Measurements from ENCODE around the gene SPINDOC.
"Not testable (repeated sequence)": the region's sequence is repeated elsewhere in the genome, so short reads cannot be mapped to it uniquely, and the experiment has no call there.

The SPINDOC gene

DNA sequence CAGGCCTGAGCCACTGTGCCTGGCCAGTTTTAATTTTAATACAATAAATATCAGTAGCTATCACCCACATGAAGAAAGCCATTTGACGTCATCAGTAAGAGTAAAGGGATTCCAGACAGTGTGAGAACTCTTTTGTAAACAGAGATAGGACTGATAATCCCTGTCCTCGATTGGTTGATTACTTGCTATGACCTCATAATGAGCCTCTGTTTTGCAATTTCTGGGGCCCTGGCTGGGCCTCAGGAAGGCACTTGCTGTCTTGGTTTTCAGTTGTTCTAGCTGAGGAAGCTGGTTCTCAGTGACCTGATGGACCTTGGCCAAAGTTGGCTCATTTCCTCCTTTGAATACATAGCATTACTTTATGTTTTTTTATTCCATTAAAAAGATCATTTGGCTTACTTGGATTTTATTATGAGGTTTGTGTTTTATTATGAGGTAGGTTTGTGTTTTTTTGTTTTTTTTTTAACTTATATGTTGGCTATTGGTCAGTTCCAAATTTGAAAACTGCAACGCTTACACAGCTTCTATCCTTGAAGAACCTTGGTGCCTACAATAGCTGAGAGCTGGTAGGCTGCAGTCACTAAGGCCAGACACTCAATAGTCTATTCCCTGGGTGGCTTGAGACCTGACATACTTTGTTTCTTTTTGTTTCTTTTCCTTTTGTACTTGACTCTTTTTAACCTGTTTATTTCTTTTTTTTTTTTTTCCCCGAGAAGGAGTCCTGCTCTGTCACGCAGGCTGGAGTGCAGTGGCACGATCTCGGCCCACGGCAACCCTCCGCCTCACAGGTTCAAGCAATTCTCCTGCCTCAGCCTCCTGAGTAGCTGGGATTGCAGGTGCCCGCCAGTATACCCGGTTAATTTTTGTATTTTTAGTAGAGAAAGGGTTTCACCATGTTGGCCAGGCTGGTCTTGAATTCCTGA lies 45.6 kb downstream of the SPINDOC start:
- no peak for DNase-seq (ENCODE audit: low spot score)

DNA sequence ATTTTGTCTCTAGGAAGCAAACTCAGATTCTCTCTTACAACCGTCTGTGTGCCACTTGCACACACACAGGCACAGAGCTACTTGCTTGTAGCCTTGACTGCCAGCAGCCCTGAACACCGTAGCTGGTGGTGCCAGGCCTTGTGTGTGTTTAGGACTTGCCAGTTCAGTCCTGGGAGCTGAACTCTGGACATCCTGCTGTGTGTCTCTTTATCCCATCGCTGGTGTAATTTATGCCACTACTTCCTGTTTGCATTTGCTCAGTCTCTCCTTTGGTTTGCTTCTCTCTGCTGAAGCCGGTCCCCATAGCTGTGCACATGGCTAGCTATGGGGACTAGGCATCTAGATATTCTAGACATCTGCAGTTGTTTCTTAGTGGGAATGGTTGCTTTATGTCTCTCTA lies 49.7 kb downstream of the SPINDOC start:
- no peak for DNase-seq (ENCODE audit: low spot score)

DNA sequence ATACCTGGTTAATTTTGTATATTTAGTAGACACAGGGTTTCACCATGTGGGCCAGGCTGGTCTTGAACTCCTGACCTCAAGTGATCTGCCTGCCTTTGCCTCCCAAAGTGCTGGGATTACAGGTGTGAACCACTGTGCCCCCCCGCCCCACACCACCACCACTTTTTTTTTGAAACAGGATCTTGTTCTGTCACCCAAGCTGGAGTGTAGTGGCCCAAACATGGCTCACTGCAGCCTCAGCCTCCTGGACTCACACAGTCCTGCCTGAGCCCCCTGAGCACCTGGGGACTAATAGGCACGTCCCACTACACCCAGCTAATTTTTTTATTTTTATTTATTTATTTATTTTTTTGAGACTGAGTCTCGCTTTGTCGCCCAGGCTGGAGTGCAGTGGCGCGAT lies 50.4 kb downstream of the SPINDOC start:
- not testable (repeated sequence) for DNase-seq (ENCODE audit: low spot score)

DNA sequence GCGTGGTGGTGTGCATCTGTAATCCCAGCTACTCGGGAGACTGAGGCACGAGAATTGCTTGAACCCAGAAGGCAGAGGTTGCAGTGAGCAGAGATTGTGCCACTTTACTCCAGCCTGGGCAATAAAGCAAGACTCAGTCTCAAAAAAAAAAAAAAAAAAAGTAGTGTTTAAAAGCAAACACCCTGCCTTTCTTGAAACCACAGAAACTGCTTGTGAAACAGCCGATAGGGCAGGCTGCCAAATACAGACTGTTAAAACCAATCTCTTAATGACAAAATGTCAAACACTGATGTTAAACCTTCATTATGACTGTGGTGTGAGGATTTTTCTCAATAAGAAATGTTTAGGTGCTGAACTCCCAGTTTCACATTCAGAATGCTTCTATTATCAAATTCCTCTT lies 53.0 kb downstream of the SPINDOC start:
- DNase-seq (ENCODE audit: low spot score) = no peak

DNA sequence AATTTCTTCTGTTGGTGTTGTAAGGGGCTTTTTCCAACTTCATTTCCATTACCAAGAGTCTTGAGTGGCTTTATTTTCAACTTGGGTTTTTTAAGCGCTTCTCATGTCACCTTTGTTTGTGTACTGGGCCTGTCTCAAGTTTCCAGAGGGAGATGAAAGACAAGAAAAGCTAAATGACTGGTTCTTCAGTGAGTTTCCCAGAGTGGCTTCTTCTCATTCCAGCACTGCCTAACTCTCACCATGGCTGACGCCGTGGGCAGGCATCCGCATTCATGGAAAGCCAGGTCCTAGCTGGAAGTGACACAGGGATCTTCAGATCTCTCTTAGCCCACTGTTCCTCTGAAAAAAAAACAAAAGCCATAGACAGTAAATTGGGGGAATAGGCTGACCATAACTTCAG lies 54.3 kb downstream of the SPINDOC start:
- no peak for DNase-seq (ENCODE audit: low spot score)

DNA sequence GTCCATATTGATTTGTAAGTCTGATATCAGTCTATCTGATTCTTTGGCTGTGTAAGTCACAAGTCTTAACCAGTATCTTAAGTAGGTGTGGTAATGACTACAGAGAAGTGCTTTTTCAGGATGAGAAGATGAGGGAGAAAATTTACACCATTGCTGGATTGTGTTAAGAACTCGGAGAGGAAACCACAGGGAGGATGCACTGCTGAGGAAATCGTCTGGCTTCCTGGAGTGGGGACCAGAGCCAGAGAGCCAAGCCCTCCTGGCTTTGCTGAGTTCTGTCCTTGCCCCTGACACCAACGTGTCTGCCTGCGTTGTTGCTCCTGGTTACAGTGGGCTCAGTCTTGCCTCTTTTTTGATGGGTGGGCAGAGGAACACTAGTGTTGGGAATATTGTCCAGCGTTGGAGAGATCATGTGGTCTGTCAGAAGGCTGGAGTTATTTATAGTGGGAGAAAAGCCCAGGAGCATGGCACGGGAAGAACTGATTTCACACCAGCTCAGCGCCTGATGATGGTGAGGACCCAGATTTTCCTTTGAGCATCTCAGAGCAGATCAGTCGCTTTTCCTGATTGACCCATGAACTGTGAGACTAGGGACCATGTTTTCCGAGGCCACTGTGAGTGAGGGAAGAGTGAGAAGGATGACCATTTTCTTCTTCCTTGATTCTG lies 55.3 kb downstream of the SPINDOC start:
- DNase-seq (ENCODE audit: low spot score) = no peak

DNA sequence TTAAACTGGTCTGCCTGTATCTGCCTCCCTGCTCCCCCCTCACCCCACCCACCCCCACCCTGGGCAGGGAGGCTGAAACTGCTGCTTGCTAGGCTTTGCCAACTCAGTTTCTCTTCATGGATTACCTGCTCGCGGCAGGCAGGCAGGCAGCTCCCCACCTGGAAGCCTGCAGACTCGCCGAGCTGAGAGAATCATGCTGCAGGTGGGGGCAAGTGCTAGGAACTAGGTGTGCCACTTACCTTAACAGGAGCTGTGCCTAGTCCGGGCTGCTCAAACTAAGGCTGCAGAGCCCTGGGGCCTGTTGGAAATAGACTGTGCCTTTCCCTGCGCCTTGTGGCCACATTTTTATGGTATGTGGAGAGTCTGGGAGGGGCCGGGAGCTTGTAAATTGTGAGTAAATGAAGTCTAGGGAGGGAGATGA lies 55.9 kb downstream of the SPINDOC start:
- no peak for DNase-seq (ENCODE audit: low spot score)

DNA sequence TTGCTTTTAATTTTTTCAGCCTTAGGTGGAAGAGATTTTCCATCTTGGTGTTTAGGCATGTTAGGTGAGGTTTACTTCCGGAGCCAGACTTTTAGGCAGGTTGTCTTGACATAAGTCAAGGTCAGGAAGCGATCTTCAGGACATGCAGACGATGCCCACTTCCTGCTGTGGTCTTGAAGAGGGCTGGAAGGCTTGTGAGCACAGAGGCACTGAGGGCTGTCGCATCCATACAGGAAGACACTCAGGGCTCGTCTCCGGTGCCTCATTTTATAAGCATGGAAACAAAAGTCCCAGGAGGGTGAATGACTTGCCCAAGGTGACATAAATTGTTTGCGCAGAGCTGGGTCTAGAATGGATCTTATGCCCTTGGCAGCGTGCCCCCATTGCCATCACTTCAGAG lies 56.4 kb downstream of the SPINDOC start:
- no peak for DNase-seq (ENCODE audit: low spot score)

DNA sequence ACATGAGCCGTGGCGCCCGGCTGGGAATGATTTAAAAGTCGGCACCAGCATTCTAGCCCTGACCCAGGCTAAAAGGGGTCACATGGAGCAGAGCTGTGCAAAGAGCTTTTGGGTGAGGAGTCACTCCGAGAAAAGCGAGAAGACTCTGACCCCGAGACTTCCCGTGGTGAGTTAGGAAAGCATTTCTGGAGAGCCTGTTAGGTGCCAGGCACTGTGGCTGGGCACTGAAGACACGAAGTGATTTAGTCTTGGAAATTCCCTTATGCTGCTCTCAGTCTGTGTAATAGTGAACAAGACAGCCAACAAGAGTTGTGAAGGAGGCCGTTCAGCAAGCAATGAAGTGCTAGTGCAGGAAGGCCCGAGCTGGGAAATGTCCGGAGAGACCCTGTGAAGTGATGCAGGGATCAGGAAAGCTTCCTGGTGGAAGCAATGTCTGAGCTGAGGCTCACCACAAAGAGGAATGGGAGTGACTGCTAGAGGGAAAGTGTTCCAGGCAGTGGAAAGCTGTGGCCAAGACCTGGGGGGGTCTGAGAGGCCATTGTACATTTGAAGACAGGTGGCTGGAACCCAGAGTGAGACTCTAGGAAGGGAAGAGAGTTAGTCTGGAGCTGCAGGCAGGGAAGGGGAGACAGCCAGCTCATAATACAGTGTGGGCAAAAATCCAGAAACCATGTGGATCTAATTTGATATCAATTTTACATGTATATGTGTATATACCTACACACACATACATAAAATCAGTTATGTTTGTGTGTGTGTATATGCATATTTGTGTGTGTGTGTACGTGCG lies 57.3 kb downstream of the SPINDOC start:
- DNase-seq (ENCODE audit: low spot score) = no peak

DNA sequence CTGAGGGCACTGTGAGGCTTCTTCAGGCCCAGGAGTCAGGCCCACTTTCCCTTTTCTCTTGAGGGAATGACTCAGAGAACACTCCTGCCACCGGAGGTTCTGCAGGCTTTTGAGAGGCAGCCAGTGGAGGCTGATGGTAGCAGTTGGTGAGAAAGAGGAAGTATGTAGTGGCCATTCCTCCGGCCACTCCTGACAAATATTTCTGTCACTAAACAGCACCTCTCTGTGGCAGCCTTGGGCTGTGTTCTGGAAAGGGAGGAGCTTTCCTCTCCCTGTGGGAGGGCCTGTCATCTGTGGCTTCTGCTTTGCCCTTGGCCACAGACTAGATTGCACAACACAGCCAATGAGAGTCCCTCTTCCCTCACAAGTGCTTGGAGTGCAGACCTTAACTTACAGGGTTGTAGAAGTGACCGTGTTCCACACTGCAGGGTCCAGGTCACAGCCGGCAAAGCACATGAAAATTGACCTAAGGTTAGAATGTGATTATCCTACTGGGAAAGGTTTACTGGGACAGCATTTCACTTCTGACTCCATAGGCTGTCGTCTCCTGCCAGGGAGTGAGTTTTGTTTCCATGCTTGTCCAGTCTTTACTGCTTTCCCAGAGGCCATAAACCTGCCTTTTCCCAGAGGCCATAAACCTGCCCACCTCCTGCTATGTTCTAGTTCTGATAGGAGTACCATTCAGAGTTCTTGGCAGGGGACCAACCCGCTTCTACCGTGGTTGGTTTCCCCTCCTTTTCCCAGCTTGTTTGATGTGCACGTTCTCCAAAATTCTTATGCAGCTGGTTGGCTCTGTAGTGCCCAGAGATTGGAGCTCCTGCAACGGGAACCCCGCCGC lies 58.9 kb downstream of the SPINDOC start:
- peak; percentile 74 for DNase-seq (ENCODE audit: low spot score)

DNA sequence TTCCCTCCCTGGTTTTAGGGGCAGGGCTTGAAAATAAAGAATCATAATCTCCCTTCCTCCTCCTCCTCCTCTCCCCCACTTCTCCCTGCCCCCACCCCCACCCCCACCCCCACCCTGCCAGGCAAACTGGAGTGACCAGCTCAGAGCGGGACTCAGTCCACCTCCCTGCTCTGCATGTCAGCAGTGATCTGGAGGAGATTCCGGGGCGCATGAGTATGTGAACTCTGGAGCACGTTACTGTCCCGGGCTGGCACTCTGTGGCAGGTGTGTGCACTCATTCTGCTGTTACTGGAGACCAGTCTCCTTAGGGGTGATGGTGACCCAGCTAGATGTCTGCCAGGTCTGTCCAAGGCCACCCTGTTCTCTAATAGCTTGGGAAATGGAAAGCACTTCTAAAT lies 59.5 kb downstream of the SPINDOC start:
- no peak for DNase-seq (ENCODE audit: low spot score)

DNA sequence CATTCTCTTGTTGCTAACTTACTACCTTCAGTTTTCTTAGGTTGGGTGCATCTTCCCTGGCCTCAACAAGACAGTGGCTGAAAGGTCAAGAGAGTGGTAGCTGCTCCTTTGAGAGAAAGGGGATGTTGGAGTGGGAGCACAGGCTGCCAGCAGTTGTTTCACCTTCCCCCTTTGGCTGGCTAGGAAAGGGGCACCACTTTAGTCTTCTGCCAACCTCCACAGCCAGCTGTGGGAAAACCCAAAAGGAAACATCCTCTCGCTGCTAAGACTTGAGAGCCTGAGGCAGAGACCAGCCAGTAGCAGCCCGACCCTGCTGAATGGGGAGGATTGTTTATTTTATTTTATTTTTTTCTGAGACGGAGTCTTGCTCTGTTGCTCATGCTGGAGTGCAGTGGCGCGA lies 60.1 kb downstream of the SPINDOC start:
- DNase-seq (ENCODE audit: low spot score) = no peak

DNA sequence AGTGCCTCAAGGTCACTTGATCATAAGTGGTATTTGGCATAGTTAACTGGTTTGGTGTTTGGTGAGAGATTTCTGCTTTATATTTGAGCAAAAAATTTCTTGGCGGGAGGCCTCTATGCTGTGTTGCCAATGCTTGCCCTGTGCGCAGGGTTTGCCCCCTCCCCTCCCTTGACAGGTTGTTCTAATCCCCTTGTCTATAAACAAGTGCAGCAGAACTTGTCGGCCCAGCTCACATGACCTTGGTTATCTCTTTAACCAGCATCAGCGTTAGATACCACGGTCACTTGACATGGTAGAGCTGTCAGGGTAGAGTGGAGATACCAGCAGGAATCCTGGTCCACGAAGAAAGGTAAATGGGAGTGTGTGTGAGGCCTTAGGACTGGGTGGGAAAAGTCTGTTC lies 61.3 kb downstream of the SPINDOC start:
- DNase-seq (ENCODE audit: low spot score) = no peak

DNA sequence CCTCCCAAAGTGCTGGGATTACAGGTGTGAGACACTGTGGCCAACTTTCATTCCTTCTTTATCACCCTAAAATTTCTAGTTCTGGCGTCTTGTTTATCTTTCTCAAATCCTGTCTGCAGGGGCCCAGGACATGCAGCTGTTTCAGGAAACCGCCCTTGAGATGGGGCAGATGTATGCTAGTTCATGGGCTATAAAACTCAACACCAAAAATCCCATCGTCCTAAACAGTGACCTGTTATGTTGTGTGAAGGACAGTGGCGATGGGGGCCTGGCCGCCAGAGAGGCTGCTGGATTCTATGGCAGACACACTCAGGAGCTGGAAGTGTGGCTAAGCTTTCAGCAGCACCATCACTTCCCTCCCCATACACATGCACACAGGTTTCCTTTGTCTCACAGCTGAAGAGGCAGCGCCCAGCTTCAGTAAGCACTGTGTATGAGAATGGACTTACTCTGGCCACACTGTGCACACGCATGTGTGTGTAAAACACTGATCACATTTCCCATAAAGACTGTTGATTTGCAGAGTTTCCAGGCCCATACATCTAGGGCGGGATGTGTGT lies 62.3 kb downstream of the SPINDOC start:
- no peak for DNase-seq (ENCODE audit: low spot score)

DNA sequence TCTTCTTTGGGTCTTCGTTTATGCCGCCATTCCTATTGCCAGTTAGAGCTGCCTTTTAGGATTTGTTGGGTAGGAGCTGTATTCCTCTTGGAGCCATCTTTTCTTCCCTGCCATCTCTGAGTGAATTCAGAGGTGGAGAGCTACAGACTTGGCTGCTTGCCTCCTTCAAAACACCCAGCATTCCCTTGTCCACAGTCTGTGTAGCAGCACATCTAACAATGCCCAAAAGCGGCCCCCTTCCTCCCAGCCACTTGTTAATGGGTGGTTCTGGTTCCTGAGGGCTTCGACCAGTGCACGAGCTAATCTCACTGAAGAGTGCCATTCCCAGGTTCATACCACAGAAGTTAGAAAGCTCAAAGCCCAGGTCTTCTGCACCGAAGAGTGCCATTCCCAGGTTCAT lies 63.4 kb downstream of the SPINDOC start:
- no peak for DNase-seq (ENCODE audit: low spot score)
